H1 (cell line): ENCODE data around the gene GRK5. TPM values are rescaled to one million over a fixed set of nuclear protein-coding genes. Genes with fewer than 3 reads are reported as not detected.

Experiments
- CHD1 ChIP-seq: IDR thresholded peaks from 2 replicates; pipeline ENCODE4 v1.6.1; 2012; ENCODE audit warnings: low read depth, low read length, improper control_type of control experiment
- CHD2 ChIP-seq: IDR thresholded peaks from 2 replicates; pipeline ENCODE4 v1.6.1; 2012; ENCODE audit warnings: low read length, improper control_type of control experiment
- EGR1 ChIP-seq: IDR thresholded peaks from 2 replicates; pipeline ENCODE4 v1.6.1; 2011; ENCODE audit warnings: low read depth, low read length, borderline replicate concordance
- KDM5A ChIP-seq: fragments of 200-600 bp; IDR thresholded peaks from 2 replicates; pipeline ENCODE4 v1.7.1; 2012; ENCODE audit warnings: mild to moderate bottlenecking, low read length, inconsistent platforms, mixed read lengths
- MAFK ChIP-seq: IDR thresholded peaks from 2 replicates; pipeline ENCODE4 v1.6.1; 2012; ENCODE audit warnings: low read depth, mild to moderate bottlenecking, improper control_type of control experiment, low read length
- POLR2AphosphoS5 ChIP-seq: IDR thresholded peaks from 2 replicates; pipeline ENCODE4 v1.6.1; 2011; ENCODE audit warnings: low read depth, low read length
- SAP30 ChIP-seq: fragments of 300-600 bp; sonication (generic); IDR thresholded peaks from 2 replicates; pipeline ENCODE4 v1.7.1; 2012; ENCODE audit warnings: low read length, moderate library complexity, mild to moderate bottlenecking, inconsistent platforms; ENCODE audit not compliant: insufficient read depth, insufficient replicate concordance
- SIX5 ChIP-seq: IDR thresholded peaks from 2 replicates; pipeline ENCODE4 v1.6.1; 2011; ENCODE audit warnings: mild to moderate bottlenecking, low read depth, low read length
- SP2 ChIP-seq: IDR thresholded peaks from 2 replicates; pipeline ENCODE4 v1.6.1; 2012; ENCODE audit warnings: mild to moderate bottlenecking, low read length, inconsistent platforms
- YY1 ChIP-seq: IDR thresholded peaks from 2 replicates; pipeline ENCODE4 v1.6.1; 2011; ENCODE audit warnings: low read depth, mild to moderate bottlenecking, low read length
- polyA plus RNA-seq, 7 experiments: library from polyadenylated mRNA; depleted of rRNA in 3 of 7; stranded (reverse) in 5 of 7; unstranded in 2 of 7; fragments of >200 nt in 5 of 7; fragments of 200-250 nt in 2 of 7; gene quantifications; 1 replicate in 5 of 7; 2 replicates in 1 of 7; 4 replicates in 1 of 7; pipeline versions ENCODE4 v1.2.1 to v1.2.3, GENCODE V29; 2011 to 2013; ENCODE audit warnings: missing spikeins in 2 of 7, mixed read lengths in 2 of 7
- total RNA-seq: library from RNA; stranded (reverse); fragmentation: NEBNext Ultra II Directional; extraction: Animal tissue kit (Norgen Biotek cat#: 25700); gene quantifications from 2 replicates; pipeline ENCODE4 v1.2.1, GENCODE V29; 2021
- TF ChIP-seq, protein P1 (sequence below): fragments of 300-600 bp; sonication (generic); IDR thresholded peaks from 2 replicates; pipeline ENCODE4 v1.7.1; 2012; ENCODE audit warnings: low read length, moderate library complexity, mild to moderate bottlenecking, inconsistent platforms; ENCODE audit not compliant: insufficient replicate concordance

Gene GRK5
- total and polyA plus RNA-seq, 2 of the 8 experiments (the other 6 are each of a cell fraction or from before 2014, with no cell fraction given) = 0.54 to 2.5 TPM

DNA sequence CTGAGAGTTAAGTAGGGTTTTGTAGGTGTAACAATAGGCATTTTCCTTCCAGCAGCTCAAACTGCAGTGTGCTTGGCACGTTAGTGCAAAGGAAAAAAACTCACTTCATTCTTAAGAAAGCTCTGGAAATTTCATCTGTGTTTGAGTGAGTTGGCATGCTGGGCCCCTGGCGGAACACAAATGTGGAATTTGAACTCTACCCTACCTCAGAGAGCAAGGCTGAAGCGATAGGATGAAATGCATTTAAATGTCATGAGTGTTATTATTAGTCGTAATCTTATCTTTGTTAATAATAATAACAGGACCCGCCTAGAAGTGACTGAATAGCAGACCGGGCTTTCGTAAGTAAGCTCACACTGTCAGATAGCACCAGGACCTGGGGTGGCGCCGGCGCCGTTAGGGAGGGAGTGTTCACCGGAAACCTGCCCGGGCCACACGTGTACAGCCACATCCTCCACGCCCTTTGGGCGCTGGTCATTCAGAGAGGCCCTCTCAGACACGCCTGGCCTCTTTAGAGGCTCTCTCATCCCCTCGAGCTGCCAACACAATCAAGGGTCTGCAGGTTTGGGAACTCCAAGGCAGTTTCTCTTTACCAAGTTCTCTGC, 63.5 kb downstream of the GRK5 start (continued):
- TF ChIP-seq, protein P1, sequence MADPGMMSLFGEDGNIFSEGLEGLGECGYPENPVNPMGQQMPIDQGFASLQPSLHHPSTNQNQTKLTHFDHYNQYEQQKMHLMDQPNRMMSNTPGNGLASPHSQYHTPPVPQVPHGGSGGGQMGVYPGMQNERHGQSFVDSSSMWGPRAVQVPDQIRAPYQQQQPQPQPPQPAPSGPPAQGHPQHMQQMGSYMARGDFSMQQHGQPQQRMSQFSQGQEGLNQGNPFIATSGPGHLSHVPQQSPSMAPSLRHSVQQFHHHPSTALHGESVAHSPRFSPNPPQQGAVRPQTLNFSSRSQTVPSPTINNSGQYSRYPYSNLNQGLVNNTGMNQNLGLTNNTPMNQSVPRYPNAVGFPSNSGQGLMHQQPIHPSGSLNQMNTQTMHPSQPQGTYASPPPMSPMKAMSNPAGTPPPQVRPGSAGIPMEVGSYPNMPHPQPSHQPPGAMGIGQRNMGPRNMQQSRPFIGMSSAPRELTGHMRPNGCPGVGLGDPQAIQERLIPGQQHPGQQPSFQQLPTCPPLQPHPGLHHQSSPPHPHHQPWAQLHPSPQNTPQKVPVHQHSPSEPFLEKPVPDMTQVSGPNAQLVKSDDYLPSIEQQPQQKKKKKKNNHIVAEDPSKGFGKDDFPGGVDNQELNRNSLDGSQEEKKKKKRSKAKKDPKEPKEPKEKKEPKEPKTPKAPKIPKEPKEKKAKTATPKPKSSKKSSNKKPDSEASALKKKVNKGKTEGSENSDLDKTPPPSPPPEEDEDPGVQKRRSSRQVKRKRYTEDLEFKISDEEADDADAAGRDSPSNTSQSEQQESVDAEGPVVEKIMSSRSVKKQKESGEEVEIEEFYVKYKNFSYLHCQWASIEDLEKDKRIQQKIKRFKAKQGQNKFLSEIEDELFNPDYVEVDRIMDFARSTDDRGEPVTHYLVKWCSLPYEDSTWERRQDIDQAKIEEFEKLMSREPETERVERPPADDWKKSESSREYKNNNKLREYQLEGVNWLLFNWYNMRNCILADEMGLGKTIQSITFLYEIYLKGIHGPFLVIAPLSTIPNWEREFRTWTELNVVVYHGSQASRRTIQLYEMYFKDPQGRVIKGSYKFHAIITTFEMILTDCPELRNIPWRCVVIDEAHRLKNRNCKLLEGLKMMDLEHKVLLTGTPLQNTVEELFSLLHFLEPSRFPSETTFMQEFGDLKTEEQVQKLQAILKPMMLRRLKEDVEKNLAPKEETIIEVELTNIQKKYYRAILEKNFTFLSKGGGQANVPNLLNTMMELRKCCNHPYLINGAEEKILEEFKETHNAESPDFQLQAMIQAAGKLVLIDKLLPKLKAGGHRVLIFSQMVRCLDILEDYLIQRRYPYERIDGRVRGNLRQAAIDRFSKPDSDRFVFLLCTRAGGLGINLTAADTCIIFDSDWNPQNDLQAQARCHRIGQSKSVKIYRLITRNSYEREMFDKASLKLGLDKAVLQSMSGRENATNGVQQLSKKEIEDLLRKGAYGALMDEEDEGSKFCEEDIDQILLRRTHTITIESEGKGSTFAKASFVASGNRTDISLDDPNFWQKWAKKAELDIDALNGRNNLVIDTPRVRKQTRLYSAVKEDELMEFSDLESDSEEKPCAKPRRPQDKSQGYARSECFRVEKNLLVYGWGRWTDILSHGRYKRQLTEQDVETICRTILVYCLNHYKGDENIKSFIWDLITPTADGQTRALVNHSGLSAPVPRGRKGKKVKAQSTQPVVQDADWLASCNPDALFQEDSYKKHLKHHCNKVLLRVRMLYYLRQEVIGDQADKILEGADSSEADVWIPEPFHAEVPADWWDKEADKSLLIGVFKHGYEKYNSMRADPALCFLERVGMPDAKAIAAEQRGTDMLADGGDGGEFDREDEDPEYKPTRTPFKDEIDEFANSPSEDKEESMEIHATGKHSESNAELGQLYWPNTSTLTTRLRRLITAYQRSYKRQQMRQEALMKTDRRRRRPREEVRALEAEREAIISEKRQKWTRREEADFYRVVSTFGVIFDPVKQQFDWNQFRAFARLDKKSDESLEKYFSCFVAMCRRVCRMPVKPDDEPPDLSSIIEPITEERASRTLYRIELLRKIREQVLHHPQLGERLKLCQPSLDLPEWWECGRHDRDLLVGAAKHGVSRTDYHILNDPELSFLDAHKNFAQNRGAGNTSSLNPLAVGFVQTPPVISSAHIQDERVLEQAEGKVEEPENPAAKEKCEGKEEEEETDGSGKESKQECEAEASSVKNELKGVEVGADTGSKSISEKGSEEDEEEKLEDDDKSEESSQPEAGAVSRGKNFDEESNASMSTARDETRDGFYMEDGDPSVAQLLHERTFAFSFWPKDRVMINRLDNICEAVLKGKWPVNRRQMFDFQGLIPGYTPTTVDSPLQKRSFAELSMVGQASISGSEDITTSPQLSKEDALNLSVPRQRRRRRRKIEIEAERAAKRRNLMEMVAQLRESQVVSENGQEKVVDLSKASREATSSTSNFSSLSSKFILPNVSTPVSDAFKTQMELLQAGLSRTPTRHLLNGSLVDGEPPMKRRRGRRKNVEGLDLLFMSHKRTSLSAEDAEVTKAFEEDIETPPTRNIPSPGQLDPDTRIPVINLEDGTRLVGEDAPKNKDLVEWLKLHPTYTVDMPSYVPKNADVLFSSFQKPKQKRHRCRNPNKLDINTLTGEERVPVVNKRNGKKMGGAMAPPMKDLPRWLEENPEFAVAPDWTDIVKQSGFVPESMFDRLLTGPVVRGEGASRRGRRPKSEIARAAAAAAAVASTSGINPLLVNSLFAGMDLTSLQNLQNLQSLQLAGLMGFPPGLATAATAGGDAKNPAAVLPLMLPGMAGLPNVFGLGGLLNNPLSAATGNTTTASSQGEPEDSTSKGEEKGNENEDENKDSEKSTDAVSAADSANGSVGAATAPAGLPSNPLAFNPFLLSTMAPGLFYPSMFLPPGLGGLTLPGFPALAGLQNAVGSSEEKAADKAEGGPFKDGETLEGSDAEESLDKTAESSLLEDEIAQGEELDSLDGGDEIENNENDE = no peak
- TF ChIP-seq SIX5 (no peak), SAP30 (no peak), POLR2AphosphoS5 (no peak), EGR1 (no peak), KDM5A (no peak), MAFK (no peak), CHD2 (no peak), CHD1 (no peak), SP2 (no peak), YY1 (no peak)
